Stromal cell of bone marrow (primary cell): Measurements from ENCODE around the gene MLST8.

ENCODE experiments used
- DNase-seq: peaks from one replicate; pipeline ENCODE4 v3.0.0-alpha.2; 2012; ENCODE audit warnings: low read depth

The MLST8 gene, protein sequence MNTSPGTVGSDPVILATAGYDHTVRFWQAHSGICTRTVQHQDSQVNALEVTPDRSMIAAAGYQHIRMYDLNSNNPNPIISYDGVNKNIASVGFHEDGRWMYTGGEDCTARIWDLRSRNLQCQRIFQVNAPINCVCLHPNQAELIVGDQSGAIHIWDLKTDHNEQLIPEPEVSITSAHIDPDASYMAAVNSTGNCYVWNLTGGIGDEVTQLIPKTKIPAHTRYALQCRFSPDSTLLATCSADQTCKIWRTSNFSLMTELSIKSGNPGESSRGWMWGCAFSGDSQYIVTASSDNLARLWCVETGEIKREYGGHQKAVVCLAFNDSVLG

DNA sequence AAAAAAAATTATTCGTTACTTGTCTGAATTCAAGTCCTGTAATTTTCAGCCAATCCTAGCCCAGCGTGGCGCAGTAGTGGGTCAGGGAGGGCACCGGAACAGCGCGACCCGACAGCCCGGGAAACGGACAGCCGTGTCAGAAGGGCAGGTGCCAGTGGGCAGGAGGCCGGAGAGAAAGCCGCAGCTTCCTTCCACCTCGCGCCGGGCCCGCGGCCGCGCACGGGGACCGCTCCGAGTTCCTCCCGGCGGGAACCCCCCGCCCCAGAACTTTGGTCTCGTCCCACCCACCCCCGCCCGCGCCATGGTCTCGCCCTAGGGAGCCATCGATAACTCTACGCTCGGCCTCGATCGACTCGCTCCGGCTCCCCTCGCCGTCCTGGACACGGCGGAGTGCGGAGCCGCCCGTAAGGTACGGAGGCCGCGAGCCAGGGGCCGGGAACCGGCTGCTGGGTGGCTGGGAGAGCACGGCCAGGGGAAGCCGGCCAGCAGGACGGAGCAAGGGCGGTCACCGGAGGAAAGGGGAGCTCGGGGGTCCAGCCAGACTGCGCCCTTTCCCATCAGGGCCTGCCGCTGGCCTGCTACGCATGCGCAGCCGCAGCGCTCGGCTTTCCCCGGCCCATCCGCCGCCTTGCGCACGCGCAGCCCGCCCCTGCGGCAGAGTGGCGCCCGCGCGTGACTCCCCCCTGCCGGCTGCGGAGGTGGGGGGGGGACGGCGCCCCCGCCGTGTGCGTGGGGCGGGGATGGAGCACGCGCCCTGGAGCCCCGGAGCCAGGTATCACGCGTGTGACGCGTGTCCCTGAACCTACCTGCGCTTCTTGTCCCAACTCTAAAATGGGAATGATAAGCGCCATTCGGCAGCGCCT, at the start of gene MLST8:
TSS of gene MLST8 (plus strand) at position 351 of the 863 bp plus-strand sequence. CDS start 632 bp downstream, outside the sequence.
- peak; percentile 61 for DNase-seq

DNA sequence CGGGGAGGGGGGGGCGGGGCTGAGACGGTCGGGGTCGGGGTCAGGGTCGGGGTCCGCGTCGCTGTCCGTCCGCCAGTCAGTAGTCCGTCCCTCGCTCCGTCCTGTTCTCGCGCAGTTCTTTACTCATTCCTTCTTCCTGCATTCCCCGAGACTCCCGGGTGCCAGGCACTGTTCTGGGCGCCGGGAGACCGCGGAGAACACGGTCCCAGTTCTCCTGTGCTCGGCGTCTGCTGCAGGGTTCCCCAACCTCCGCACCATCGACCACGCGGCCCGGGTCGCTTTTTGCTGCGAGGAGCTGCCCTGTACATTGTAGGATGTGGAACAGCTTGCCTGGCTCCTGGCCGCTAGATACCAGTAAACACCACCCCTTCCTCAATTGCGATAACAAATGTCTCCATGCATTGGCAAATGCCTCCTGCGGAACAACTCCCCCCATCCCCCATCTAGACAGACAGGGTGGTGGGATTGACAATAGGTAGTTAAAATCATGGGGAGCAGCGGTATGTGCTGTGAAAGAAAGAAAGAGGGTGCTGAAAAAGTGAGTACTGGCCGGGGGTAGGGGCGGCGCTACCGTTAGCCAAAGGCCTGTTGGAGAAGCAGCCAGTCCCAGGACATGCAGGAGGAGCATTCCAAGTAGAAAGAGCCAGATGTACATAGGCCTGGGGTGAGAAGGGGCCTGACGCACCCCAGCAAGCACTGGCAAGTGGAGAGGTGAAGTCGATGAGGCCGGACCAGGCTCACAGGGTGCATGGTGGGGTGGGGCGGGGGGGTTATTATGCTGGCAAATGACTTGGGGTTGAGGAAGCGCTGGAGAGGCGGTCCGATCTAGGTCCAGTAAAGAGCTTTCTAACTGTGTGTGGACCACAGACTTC, 49.0 kb upstream of the MLST8 start:
- no peak for DNase-seq

DNA sequence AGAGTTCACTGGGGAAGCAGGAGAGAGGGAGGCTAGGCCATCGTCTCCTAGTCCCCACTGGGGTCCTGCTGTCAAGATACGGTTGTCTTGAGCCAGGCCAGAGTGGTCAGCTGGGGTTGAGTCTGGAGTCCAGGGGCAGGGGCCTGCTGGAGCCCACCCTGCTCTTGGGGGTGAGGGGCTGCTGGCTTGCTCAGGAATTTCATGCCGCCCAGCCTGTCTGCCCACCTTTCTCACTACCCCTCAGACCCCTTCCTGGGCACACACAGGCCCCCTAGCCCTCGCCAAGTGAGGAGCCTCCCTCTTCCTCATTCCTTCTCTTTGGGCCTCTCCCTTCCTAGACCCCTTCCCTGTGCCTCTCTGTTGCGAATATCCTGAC, 48.4 kb upstream of the MLST8 start:
- no peak for DNase-seq

DNA sequence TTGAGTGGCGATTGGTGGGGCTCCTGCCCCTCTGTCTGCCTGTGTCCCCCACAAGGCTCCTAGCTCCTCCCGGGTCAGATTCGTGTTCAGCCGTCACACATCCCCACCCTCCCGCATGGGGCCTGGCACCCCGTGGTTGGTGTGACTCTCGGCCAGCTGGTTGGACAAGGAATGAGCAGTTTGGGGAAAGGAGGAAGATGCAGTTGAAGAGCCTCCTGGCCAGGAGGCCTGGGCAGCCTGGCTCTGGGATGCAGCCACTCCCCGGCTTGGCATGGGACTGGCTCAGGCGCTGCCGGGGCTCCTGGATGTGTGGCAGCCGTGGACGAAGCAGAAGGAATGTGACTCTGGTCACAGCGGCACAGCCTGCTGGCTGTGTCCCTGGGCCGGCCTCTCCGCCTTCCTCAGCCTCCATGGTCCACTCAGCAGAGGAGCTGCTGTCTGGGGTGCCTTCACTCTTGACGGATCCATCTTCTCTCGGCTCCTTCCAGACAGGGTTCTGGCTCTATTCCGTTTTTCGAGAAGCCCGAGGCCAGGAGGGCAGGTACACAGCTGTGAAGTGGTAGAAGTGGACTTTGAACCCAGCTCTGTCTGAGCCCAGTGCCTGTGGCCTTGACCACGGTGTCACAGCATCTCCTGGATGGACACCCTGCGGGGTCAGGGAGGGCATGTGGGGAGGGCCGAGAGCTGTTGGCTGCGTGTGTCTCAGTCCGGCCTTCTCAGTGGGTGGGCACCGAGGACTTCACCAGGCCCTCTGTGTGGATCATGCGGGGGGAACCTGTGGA, 47.6 kb upstream of the MLST8 start:
- no peak for DNase-seq

DNA sequence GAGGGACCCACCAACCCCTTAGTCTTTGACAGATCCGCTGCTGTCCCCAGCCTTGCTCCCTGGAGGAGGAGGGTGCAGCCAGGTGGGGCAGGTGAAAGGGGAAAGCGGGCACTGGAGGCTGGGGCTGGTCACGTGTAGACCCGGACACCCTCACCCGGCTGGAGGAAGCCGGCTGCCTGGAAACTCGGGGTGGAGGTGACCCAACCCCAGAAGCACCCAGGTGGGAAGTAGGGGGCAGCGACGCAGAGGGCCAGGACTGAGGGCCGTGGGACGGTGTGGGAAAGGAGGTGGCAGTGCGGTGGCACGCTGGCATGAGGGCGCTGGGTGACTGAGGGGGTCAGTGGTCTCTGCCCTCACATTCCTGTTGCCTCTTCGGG, 47.0 kb upstream of the MLST8 start:
- no peak for DNase-seq

DNA sequence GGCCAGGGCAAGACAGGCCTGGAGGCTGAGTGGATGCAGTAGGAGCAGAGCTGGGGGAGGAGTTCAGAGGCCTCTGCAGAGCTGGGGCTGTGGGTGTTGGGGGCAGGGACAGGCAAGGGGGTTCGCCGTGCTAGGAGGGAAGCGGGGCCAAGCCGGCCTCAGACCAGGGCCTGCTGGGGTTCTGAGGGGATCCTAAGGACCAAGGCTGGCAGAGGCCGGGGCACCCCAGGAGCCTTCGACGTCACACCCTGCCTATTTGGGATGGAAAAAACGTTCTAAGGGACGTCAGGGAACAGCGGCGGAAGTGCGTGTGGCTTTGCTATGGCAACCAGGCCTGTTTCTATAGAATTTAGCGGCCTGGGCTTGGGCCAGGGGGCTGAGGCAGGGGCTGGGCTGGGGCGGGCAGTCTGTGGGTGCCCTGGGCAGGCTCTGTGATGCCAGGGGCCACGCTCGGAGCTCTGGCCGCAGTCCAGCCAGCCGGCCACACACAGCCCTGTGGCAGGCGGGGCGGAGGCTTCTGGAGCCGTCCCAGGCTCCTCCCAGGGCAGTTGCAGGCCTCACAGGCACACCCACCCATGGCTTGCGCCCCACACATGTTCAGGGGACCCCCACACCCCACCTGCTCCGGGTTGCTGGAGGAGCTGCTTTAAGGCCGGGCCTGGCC, 45.9 kb upstream of the MLST8 start:
- DNase-seq, result peak; percentile 77

DNA sequence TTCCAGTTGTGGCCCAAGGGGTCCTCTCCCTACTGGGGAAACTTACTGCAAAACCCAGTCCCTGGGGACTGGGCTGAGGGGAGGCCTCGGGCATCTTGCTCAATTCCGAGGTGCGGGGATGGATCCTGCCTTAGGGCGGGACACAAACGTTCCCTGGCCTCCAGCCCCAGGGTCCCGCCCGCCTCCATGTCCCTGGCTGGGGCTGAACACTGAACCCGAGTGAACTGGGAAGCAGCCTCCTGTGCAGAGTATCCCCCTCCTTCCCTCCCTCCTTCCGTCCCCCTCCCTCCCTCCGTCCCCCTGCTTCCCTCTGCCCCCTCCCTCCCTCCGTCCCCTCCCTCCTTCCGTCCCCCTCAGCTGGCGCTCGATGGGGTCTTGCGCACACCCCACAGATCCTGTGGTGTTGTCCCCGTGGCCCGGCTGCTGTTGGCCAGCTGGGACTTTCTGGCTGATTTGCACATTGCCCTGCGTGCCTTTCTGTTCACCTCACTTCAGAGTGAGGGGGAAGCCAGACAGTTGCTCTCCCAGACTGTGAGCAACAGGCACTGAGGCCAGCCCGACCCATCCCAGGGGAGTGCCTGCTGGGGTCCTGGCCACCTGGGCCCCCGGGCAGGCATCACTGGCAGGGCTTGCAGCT, 44.2 kb upstream of the MLST8 start:
- no peak for DNase-seq

DNA sequence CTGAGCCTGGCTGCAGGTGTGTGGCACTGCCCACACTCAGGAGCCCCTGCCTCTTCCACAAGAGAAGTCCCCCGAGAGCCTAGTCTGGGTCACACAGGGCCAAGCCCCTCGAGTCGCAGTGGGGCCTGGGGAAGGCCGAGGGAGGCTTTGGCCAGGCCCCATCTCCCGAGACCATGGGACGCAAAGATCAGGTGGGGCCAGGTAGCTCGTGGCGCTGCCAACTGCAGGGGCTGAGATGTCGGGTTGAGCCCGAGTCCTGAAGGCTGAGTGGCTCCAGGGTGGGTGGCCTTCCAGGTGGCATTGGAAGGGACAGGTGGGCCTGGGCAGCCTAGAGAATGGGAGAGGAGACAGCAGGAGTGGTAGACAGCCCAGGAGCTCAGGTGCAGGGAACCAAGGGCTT, 43.3 kb upstream of the MLST8 start:
- DNase-seq, result no peak

DNA sequence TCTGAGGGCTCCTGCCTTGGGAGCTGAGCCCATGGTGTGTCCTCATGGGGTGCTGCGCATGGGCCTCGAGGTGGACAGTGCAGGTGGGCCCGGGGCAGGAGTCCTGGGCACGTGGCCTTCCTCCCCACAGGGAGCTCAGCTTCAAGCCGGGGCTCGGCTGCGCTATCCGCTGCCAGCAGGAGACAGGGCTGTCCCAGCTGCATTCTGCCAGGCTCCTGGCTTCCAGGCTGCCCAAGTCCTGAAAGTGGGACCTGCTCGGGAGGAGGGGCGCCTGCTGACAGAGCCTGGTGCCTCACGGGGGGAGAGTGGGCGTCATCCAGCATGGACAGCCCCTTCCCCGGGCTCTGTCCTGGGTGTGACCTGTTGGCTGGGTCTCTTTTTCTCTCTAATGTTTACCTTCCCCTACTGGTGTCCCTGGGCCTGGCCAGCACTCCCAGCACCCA, 42.6 kb upstream of the MLST8 start:
- no peak for DNase-seq

DNA sequence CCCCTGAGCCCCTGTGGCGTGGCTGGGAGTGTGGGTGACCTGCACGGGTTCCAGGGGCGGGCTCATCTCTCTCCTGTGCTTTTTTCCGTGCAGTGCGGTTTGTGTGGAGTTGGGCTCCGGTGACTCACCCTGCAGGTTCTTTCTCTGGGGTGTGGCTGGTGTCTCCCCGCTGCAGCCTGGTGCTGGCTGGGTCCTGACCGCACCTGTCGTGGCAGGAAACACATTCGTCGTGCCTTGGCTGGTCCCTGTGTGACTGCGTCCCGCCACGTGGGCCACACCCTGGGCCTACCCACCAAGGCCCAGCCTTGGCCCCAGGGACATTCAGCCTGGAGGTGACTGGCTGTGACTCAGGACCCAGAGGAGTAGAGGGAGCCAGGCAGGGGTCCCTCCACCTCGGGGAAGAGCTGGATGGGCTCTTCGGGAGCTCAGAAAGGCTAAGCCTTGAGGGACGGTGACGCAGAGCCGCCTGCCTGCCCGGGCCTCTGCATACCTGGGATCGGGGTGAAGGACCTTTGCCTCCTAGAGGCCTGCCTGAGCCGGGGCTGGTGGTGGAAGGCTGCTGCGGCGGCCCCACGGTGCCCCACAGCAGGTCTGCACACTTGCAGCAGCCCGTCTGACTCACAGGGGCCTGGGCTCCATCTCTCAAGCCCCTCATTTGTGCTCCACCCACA, 41.9 kb upstream of the MLST8 start:
- no peak for DNase-seq

DNA sequence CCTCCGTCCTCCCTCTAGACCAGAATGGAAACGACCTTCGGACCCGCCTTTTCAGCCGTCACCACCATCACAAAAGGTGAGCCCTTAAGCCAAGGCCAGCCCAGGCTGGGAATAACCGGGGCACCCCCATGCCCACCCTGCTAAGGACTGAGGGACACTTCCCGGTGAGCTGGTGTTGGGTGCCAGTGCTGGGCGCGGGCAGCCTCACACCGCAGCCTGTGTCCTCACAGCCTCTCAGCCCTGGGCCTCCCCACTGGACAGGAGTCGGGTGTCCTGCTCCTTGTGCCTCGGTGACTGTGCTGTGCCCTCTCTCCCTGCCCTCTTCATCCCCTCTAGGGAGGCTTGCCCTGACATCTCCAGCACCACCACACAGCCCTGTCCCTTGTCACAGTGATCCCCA, 39.4 kb upstream of the MLST8 start:
- no peak for DNase-seq

DNA sequence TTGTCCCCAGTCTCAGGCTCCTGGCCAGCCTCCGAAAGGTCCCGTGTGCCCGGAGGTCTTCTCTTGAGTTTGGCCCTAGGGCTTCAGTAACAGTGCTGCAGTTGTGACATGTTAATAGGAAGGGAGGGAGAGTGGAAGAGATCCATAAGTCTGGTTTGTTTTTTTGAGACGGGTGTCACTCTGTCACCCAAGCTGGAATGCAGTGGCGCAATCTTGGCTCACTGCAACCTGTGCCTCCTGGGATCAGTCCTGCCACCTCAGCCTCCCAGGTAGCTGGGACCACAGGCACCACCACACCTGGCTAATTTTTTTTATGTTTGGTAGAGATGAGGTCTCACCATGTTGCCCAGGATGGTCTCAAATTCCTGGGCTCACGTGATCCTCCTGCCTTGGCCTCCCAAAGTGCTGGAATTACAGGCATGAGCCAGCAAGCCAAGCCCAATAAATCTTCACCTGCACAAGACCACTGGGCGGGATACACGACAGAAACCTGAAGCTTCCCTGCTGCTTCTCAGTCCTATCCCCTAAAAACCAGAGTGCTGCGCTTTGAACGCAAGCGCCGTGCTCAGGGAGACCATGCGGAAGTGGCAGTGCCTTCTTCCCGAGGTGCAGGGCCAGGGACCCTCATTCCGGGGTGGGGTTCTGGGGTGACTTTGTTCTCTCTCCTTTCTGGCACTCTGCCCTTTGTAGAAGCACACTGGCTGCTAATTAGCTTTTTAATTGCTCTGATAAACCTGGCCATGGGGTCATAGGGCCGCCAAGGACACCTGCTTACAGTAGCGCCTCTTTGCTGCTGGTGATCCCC, 38.8 kb upstream of the MLST8 start:
- no peak for DNase-seq

DNA sequence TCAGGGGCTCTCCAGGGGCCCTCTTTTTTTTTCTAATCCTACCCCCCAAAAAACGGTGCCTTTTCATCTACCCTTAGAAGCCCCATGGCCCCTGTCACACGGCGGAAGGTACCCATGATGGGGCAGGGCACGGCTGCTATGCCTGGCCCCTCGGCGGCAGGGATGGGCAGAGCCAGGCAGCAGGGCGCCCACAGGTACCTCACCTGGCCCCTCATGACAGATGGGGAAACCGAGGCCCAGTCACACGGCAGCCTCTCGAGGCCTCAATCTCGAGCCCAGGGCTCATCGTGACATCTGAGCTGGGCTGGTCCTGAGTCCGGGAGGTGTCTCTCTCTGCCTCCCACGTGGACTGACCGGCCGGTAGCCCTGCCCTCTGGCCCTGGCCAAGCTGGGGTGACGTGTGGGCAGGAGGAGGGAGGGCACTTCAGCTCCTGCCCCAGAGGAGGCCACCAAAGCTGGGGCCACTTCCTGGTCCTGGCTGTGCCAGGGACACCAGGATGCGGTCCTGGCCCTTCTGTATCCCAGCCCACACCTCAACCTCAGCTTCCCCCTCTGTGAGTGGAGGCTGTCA, 38.1 kb upstream of the MLST8 start:
- DNase-seq, result no peak

DNA sequence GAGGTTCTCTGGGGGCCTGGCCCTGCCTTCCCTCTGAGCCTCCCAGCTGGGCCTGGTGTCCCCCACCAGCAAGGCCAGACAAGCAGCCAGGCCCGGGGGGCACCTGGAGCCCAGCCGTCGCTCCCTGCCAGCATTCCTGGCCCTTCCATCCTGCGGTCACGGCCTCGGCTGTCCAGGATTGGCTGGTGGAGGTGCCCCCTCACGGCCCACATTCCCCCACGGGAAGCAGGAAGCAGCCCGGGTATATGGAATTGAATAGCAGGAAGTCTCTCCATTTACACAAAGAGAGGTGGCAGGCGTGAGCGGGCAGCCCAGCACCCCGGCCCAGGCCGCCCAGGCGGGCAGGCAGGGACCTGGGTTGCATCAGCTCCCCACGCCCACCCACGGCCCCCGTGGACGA, 35.2 kb upstream of the MLST8 start:
- DNase-seq, result no peak

DNA sequence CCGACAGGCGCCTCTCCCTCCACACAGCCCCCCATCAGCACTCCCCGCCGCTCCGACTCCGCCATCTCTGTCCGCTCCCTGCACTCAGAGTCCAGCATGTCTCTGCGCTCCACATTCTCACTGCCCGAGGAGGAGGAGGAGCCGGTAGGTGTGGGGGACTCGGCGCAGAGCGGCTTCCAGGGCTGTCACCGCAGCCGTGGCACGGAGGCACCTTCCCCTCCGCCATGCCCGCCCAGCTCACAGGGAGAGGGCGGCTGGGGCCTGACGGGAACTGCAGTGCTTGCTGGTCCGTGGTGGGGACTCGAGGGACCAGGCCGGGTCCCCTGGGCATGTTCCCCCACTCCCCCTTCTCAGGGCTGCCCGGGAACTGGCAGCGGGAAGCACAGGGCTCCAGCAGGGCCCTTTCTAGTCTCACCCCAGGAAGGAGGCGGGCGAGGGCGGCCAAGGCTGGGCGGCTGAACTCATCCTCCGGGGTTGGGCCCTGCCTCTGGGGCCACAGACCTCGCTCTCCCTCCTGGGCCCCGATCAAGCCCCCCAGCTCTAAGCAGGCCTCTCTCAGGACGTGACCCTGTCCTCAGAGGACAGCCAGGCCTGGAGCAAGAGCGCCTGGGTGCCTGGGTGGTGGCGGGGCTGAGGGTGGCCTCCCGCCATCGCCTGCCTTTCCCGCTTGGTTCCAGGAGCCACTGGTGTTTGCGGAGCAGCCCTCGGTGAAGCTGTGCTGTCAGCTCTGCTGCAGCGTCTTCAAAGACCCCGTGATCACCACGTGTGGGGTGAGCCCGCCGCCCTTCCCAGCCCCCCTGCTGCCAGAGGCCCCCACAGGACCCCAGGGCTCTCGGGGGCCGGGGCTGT, 34.4 kb upstream of the MLST8 start:
- no peak for DNase-seq

DNA sequence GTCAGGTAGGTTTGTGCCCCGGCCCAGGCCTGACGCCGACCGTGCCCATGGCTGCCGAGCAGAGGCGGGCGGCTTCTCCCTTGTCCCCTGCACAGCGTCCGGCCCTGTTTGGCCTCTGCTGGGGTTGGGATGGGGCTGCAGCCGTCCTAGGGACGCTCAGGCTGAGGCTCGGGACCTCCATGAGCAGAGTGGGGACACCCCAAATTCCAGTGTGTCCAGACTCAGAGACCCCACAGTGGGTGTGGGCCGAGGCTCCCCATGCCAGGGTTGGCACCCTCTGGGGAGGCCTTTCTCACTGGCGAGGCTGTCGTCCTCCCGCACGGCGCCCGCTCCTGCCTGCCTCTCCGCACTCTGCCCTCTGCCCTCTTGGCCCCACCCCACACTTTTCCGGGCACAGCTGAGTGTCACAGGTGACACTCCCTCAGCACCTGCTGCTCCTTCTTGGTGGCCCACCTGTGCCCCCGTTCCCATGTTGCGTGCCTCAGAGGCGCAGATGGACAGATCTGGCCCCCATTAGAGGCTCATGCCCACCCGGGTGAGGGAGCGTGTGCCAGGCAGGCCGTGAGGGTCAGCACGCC, 33.6 kb upstream of the MLST8 start:
- DNase-seq, result no peak

DNA sequence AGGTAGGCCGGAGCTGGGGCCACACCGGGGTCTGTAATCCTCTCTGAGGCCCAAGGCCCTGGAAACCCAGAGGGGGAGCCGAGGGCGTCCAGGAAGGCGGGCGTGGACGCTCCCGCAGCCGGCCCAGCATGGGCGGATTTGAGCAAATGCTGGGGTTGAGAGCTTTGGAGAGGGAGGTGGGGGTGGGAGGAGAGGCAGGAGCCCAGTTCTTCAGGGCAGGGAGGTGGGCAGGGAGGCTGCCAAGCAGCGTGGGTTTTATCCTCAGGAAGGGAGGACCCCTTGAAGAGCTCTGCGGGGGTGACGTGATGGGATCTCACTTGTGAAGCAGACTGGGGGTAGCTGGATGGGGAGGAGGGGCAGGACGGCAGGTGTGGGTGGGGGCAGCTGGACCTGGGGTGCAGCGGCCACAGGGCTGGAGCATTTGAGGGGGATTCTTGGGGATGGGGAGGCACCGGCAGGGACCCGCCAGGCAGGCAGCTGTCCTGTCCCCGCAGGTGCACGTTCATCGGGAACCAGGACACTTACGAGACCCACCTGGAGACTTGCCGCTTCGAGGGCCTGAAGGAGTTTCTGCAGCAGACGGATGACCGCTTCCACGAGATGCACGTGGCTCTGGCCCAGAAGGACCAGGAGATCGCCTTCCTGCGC, 32.4 kb upstream of the MLST8 start:
- no peak for DNase-seq
